GM12801 (cell line): ENCODE measurements around the gene MRPL38.

ENCODE experiments used
- TF ChIP-seq, protein P1 (sequence below): IDR thresholded peaks from one replicate; pipeline ENCODE4 v1.5.1; 2011; ENCODE audit warnings: control low read depth; ENCODE audit not compliant: insufficient read length; ENCODE audit errors: extremely low read depth

Gene MRPL38

GRCh38 chr17:75940727-75941441 lies 36.2 kb upstream of the MRPL38 start, which contains the start of gene FBF1:
Gene FBF1, minus strand, starts transcription at chr17:75941042. Its CDS starts 2,893 bp downstream, at chr17:75938149.
- TF ChIP-seq, protein P1, sequence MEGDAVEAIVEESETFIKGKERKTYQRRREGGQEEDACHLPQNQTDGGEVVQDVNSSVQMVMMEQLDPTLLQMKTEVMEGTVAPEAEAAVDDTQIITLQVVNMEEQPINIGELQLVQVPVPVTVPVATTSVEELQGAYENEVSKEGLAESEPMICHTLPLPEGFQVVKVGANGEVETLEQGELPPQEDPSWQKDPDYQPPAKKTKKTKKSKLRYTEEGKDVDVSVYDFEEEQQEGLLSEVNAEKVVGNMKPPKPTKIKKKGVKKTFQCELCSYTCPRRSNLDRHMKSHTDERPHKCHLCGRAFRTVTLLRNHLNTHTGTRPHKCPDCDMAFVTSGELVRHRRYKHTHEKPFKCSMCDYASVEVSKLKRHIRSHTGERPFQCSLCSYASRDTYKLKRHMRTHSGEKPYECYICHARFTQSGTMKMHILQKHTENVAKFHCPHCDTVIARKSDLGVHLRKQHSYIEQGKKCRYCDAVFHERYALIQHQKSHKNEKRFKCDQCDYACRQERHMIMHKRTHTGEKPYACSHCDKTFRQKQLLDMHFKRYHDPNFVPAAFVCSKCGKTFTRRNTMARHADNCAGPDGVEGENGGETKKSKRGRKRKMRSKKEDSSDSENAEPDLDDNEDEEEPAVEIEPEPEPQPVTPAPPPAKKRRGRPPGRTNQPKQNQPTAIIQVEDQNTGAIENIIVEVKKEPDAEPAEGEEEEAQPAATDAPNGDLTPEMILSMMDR, result no peak

- TF ChIP-seq, protein P1, result no peak
Measured at GRCh38 chr17:75937652-75938051, 33.0 kb upstream of the MRPL38 start.

DNA sequence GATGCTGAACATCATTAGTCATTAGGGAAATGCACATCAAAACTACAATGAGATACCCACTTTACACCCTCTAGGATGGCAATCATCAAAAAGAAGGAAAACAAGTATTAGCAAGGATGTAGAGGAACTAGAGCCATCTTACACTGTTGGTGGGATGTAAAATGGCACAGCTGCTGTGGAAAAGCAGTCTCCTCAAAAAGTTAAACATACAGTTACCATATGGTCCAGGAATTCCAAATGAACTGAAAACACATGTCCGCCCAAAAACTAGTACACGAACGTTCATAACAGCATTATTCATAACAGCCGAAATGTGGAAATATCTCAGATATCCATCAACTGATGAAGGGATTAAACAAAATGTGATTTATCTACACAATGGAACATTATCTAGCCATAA lies 29.1 kb upstream of the MRPL38 start:
- TF ChIP-seq, protein P1, result no peak

DNA sequence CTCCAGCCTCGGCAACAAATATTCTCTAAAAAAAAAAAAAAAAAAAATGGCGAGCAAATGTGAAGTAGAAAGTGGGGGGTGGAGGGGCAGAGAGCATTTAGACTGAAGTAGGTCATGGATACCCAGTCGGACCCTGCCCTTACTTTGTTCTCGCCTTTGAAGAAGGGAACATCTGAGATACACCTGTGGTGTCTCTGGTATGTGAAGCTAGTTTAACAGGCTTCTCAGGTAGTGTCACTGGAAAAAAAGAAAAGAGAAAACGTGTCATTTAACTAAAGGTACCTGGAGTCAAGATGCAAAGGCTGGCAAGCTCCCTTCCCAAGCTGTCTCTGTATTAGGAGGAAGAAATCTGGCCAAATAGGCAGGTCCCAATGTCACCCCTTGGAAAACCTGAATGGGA lies 28.2 kb upstream of the MRPL38 start:
- TF ChIP-seq, protein P1, result no peak

GRCh38 chr17:75931062-75931461 lies 26.4 kb upstream of the MRPL38 start:
- TF ChIP-seq, protein P1, result no peak

DNA sequence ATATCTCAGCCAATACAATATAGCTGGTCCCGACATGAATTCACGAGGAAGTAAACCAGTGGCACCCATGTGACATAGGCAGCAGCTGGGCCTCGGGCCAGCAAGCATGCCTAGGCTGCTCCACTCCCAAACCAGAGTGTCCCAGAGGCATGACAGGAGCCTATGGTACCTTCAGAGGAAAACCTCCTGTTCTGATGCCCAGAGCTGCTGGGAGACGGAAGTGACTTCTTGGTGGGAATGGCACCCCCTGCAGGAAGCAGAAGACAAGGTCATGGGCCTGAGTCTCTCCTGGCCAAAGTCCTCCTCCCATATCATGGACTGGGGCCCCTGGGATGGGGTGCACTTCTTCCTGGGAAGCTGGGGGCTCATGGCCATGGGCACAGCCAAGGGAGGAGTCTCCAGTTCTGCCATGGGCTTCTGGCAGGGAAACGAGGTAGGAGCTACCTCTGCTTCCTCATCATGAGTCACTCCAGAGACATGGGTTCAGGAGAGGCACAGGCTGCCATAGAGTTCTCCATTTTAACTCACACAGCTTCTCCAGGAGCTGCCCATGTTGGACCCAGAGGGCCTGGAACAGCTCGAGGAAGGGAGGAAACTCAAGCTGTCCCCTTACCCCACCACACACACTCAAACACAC lies 22.7 kb upstream of the MRPL38 start:
- TF ChIP-seq, protein P1, result no peak

- TF ChIP-seq, protein P1, result no peak
Measured at GRCh38 chr17:75926456-75926855, 21.8 kb upstream of the MRPL38 start.
